NCI-H460 (cell line): ENCODE results near the gene GFRAL. TPM values are rescaled to one million over a fixed set of nuclear protein-coding genes. Genes with fewer than 3 reads are reported as not detected.

ENCODE experiments used
- DNase-seq: peaks from one replicate; pipeline ENCODE4 v3.0.0-alpha.2; 2016; ENCODE audit warnings: low read depth; ENCODE audit errors: extremely low read depth
- total RNA-seq: library from RNA; depleted of rRNA; stranded (reverse); fragments of >200 nt; shearing (Covaris generic); gene quantifications from 2 replicates; pipeline ENCODE4 v1.2.3, GENCODE V29; 2014; rRNA removed

GFRAL gene
- total RNA-seq, 1 experiment from 2014 or later, result not detected

DNA sequence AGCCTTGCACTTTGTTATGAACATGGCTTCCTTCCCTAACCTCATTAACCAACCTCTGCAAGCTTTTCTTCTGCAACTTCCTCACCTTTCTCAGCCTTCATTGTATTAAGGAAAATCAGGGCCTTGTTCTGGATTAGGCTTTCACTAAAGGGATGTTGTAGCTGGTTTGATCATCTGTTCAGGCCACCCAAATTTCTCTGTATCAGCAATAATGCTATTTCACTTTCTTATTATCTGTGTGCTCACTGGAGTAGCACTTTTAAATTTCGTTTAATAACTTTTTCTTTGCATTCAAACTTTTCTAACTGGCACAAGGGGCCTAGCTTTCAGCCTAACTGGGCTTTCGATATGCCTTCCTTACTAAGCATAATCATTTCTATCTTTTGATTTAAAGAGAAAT, 96.7 kb downstream of the GFRAL start:
- DNase-seq, result no peak

DNA sequence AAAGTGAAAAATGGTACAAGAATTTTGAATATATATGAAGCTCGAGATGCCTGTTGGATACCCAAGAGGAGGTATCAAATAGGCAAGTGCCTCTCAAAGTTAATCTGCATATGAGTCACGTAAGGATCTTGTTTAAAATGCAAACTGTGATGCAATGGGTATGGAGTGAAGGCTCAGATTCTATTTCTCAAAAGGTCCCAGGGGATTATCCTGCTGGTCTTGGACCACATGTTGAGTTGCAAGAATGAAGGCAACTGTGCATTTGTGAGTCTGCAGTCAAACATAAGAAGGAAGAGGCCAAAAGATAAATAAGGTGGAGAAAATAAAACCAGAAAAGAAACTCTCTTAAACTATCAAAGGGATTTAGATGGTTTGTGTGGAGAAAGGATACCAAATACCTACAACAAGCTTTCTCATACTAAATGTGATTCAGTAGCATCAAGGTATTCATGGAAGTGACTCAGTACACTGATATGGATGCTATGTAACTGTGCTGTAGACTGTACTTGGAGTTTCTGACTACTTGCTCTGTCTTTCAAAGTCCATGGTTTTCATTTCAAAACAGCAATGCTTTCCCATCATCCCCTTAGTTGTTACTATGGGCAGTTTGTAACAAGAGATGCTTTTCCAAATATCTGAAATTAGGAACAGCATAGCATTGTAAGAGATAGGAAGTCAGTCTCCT, 106.3 kb downstream of the GFRAL start:
- DNase-seq, result no peak

- DNase-seq, result no peak
Measured at GRCh38 chr6:55437141-55437540, 109.9 kb downstream of the GFRAL start.

- DNase-seq, result no peak
Measured at GRCh38 chr6:55438203-55438602, 110.9 kb downstream of the GFRAL start.

GRCh38 chr6:55443238-55444134, 116.2 kb downstream of the GFRAL start:
- no peak for DNase-seq

GRCh38 chr6:55445648-55446204, 118.5 kb downstream of the GFRAL start:
- peak; percentile 24 for DNase-seq

GRCh38 chr6:55447891-55448290, 120.6 kb downstream of the GFRAL start:
- DNase-seq, result no peak

DNA sequence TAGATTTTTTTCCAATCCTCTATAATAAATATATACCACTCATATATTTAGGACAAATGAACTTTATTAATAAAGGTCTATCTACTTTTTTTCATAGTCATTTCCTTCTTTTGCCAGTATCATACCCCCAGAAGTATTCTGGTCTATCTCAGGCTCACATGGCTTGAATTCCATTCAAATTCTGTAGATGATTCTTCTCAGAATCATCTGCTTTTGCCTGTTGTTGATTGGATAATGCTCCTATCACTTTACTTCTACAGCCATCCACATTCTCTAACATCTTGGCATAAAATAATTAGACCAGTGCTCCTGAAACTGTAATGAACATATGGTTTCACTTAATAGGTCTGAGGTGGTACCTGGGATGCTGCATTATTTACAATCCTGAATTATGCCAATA, 121.2 kb downstream of the GFRAL start:
- DNase-seq, result no peak

DNA sequence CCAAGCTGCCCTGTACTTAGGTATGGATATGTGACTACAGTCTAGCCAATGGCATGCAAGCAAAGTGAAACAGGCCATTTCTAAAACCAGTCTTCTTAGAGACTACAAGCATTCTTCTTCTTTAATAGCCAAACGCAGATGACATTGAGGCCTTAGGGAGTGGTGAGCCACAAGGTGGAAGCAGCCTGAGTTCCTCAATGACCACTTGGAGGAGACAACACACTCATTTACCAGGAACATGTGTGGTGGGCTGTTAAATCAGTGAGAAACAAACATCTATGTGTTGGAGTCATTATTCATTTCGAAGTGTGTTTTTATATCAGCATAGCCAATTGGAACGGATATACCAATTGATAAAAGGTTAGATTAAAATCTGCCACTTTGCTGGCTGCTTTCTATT, 122.0 kb downstream of the GFRAL start:
- no peak for DNase-seq

DNA sequence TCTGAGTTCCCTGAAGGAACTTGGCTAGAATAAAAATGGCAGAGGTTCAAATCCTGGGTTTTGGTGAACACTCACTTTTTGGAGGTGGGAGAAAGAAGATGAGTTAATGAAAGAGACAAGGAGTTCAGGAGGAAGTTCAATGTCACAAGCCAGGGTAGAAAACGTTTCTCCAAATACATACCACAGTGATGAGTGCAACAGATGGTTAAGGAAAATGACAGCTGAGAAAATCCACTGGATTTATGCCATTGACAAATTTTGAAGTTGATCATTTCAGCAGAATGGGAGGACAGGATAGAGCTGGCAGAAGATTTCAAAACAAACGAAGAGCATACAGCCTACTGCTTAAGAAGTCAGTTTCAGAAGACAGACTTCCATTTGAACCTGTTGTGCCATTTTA, 122.7 kb downstream of the GFRAL start:
- no peak for DNase-seq

Other genes starting within 250 kb of the GFRAL start
- not detected in 2 replicates for gene HCRTR2, start 153.0 kb upstream of the GFRAL start, total RNA-seq